Bronchial epithelial cell (primary cell): ENCODE measurements around the gene MGMT. TPM values are rescaled to one million over a fixed set of nuclear protein-coding genes. Genes with fewer than 3 reads are reported as not detected.

Experiments used
- DNase-seq: peaks from one replicate; pipeline ENCODE4 v3.0.0-alpha.2; 2010; ENCODE audit warnings: low read depth
- FAIRE-seq: peaks from 2 replicates; lab custom pipeline; 2011; peaks lifted over from hg19 to GRCh38; lab: Jason Lieb, UNC
- H3K27me3 ChIP-seq: 2 replicates; pipeline ENCODE4 v1.5.1; 2011; ENCODE audit warnings: low read length; ENCODE audit not compliant: control insufficient read depth, insufficient read depth
- H3K36me3 ChIP-seq: 2 replicates; pipeline ENCODE4 v1.5.1; 2011; ENCODE audit warnings: low read length; ENCODE audit not compliant: control insufficient read depth, insufficient read depth
- H3K4me3 ChIP-seq: 2 replicates; pipeline ENCODE4 v1.5.1; 2011; ENCODE audit warnings: mild to moderate bottlenecking, low read depth, low read length, control low read depth
- total RNA-seq: library from RNA; depleted of rRNA; stranded (reverse); fragments of >200 nt; gene quantifications from 2 replicates; pipeline ENCODE4 v1.2.1, GENCODE V29; 2014
- TF ChIP-seq, protein P1 (sequence below): IDR thresholded peaks from 2 replicates; pipeline ENCODE4 v1.5.1; 2011; ENCODE audit warnings: mild to moderate bottlenecking, moderate library complexity, low read length, control low read depth, inconsistent platforms; ENCODE audit not compliant: insufficient read depth, severe bottlenecking

The MGMT gene
- total RNA-seq, 1 donor from 2014 or later: 19.7 TPM

DNA sequence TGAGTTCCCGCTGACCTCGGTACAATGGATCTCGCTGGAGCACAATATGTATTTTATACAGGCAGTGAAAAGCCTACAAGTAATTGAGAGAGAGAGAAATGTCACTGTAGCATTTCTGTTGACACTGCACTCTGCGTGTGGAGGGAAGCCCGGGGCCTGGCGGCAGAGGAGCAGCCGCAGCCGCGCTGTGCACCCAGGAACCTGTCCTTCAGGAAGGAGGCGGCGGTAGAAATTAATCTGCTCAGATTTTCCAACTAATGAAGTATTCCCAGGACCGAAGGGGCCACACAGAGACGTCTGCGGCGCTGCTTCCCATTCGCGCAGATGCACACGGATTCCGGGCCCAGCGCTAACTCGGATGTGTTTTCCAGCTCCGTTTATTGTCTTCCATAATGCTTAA is 327.0 kb downstream of the MGMT start:
- H3K36me3 ChIP-seq: no peaks in the 10 kb centered on the region
- H3K4me3 ChIP-seq: no peak overlapping the region
- TF ChIP-seq, protein P1, sequence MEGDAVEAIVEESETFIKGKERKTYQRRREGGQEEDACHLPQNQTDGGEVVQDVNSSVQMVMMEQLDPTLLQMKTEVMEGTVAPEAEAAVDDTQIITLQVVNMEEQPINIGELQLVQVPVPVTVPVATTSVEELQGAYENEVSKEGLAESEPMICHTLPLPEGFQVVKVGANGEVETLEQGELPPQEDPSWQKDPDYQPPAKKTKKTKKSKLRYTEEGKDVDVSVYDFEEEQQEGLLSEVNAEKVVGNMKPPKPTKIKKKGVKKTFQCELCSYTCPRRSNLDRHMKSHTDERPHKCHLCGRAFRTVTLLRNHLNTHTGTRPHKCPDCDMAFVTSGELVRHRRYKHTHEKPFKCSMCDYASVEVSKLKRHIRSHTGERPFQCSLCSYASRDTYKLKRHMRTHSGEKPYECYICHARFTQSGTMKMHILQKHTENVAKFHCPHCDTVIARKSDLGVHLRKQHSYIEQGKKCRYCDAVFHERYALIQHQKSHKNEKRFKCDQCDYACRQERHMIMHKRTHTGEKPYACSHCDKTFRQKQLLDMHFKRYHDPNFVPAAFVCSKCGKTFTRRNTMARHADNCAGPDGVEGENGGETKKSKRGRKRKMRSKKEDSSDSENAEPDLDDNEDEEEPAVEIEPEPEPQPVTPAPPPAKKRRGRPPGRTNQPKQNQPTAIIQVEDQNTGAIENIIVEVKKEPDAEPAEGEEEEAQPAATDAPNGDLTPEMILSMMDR: no peak
- DNase-seq (no peak), FAIRE-seq (no peak)
- H3K27me3 ChIP-seq: no peaks in the 10 kb centered on the region

DNA sequence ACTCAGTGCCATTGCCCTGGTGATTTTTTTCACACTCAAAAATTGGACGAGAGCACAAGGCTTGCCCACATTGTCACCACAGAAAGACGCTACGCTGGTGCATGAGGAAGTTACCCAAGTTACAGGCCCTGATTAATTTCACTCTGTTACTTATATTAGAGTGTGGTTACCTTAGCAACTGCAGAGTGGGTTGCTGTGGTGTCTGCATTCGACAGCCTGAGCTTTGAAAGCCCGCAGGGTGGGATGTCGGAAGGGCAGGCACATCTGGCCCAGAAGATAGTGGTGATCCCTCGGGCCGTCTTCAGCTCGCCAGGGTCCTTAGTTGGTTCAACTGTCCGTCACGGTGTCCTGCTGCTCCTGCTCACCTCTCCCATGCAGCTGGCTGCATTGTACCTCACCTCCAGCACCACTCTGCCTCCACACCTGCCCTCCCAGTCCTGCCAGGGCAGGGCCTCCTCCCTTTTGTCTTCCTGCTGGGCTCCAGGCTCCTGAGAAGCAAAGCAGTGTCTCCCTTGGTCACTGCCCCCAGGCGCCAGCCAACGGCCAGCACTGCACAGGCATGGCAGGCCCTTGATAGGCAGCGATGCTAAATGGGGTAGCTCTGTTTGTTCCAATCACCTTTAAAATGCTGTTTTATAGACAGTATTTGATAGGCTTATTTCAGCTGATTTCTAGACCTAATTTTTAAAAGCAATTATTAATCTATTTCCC is 329.8 kb downstream of the MGMT start:
- no peak for FAIRE-seq
- Histone ChIP-seq H3K36me3 (no peaks in the 10 kb centered on the region), H3K4me3 (no peak overlapping the region), H3K27me3 (no peaks in the 10 kb centered on the region)
- TF ChIP-seq, protein P1: no peak
- no peak for DNase-seq

DNA sequence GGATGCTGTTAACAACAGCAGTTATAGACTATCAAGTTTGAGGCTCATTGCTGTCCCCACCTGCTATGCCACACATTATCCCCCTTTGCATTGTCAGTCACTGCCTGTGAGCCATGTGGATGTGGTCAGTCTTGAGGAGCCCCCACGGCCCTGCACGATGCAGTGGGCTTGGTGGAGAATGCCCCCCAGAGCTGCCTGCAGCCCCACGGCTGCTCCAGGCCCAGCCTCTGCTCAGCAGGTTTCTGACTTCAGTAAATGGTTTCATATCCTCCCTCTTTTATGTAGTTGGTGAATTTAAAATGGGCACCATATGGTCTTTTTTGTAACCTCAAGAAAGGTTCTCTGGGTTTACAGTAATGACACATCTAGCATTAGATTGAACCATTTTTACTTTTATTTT is 332.9 kb downstream of the MGMT start:
- FAIRE-seq (no peak), DNase-seq (no peak)
- H3K4me3 ChIP-seq: no peak overlapping the region
- H3K27me3 ChIP-seq: no peaks in the 10 kb centered on the region
- TF ChIP-seq, protein P1: no peak
- H3K36me3 ChIP-seq: no peaks in the 10 kb centered on the region

DNA sequence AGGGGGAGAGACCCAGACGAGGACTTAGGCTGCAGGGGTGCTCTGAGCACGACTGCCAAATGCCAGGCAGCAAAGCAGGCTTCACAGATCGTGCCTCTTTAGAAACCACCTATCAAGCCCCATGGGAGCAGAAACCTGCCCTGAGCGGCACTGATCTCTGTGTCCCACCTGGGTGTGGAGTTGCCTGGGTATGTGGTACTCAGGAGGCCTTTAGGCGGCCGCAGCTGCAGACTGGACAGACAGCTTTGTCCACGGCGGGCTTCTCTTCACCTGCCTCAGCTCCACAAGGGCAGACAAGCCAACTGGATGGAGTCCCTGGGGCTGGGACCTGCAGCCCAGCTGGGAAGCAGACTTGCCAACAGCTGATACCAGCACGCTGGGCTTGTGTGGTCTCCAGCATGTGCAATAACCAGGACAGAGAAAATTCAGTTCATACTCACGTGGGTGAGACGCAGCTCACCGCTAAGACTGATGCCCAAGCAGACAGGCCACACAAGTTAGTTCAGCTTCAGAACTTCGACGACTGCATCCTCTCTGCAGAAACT is 333.8 kb downstream of the MGMT start:
- FAIRE-seq (no peak), DNase-seq (no peak)
- TF ChIP-seq, protein P1: no peak
- Histone ChIP-seq H3K4me3 (no peak overlapping the region), H3K27me3 (no peaks in the 10 kb centered on the region), H3K36me3 (no peaks in the 10 kb centered on the region)

DNA sequence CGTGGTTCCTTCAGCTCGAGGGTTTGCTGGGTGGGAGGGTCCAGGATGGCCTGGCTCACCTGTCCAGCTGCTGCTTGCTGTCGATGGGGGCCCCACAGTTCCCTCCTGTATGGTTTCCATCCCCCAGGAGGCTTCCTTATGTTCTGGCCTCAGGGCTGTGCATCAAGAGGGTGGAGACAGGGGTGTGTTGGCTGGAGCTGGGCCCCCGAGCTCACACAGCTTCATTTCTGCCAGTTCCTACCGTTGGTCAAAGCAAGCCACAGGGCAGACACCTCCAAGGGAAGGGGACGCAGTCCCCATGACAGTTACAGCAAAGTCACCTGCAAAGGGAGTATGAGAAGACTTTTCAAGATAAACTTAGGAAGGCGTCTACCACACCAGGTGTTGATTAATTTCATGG is 340.2 kb downstream of the MGMT start:
- TF ChIP-seq, protein P1: no peak
- Histone ChIP-seq H3K36me3 (no peaks in the 10 kb centered on the region), H3K4me3 (no peak overlapping the region), H3K27me3 (no peaks in the 10 kb centered on the region)
- no peak for DNase-seq
- no peak for FAIRE-seq
